Bronchial epithelial cell (primary cell): ENCODE data around the gene ATP1B4. TPM values are rescaled to one million over a fixed set of nuclear protein-coding genes. Genes with fewer than 3 reads are reported as not detected.

Experiments
- DNase-seq: peaks from one replicate; pipeline ENCODE4 v3.0.0-alpha.2; 2010; ENCODE audit warnings: low read depth
- FAIRE-seq: peaks from 2 replicates; lab custom pipeline; 2011; peaks lifted over from hg19 to GRCh38; lab: Jason Lieb, UNC
- H3K27me3 ChIP-seq: 2 replicates; pipeline ENCODE4 v1.5.1; 2011; ENCODE audit warnings: low read length; ENCODE audit not compliant: control insufficient read depth, insufficient read depth
- H3K36me3 ChIP-seq: 2 replicates; pipeline ENCODE4 v1.5.1; 2011; ENCODE audit warnings: low read length; ENCODE audit not compliant: control insufficient read depth, insufficient read depth
- H3K4me3 ChIP-seq: 2 replicates; pipeline ENCODE4 v1.5.1; 2011; ENCODE audit warnings: mild to moderate bottlenecking, low read depth, low read length, control low read depth
- CTCF ChIP-seq: IDR thresholded peaks from 2 replicates; pipeline ENCODE4 v1.5.1; 2011; ENCODE audit warnings: mild to moderate bottlenecking, moderate library complexity, low read length, control low read depth, inconsistent platforms; ENCODE audit not compliant: insufficient read depth, severe bottlenecking
- total RNA-seq: library from RNA; depleted of rRNA; stranded (reverse); fragments of >200 nt; gene quantifications from 2 replicates; pipeline ENCODE4 v1.2.1, GENCODE V29; 2014

The ATP1B4 gene
- not detected in 2 replicates for total RNA-seq

- FAIRE-seq (no peak), DNase-seq (no peak)
- Histone ChIP-seq H3K27me3 (no peaks in the 10 kb centered on the region), H3K4me3 (no peak within 1 kb of the TSS), H3K36me3 (no peaks in the 10 kb centered on the region)
- TF ChIP-seq CTCF: no peak
Observed at GRCh38 chrX:120361764-120362305, at the start of gene ATP1B4. Gene ATP1B4 (plus strand): TSS chrX:120362089. CDS start chrX:120362169, 80 bp downstream.

- H3K4me3 ChIP-seq: no peak overlapping the region
- DNase-seq (peak; percentile 52), FAIRE-seq (peak; percentile 7)
- no peaks in the 10 kb centered on the region for H3K36me3 ChIP-seq
- no peaks in the 10 kb centered on the region for H3K27me3 ChIP-seq
- no peak for TF ChIP-seq CTCF
Observed at GRCh38 chrX:120315776-120316175, 46.1 kb upstream of the ATP1B4 start.

GRCh38 chrX:120316587-120317283 is 45.2 kb upstream of the ATP1B4 start:
- FAIRE-seq: no peak
- no peak for TF ChIP-seq CTCF
- Histone ChIP-seq H3K36me3 (no peaks in the 10 kb centered on the region), H3K27me3 (no peaks in the 10 kb centered on the region), H3K4me3 (no peak overlapping the region)
- peak; percentile 87 for DNase-seq

GRCh38 chrX:120318411-120318810 is 43.5 kb upstream of the ATP1B4 start:
- DNase-seq (no peak), FAIRE-seq (no peak)
- no peak overlapping the region for H3K4me3 ChIP-seq
- H3K36me3 ChIP-seq: no peaks in the 10 kb centered on the region
- H3K27me3 ChIP-seq: no peaks in the 10 kb centered on the region
- TF ChIP-seq CTCF: no peak

- DNase-seq (no peak), FAIRE-seq (no peak)
- TF ChIP-seq CTCF: no peak
- Histone ChIP-seq H3K4me3 (no peak overlapping the region), H3K36me3 (no peaks in the 10 kb centered on the region), H3K27me3 (no peaks in the 10 kb centered on the region)
Observed at GRCh38 chrX:120321520-120322281, 40.2 kb upstream of the ATP1B4 start.
